Measurements from ENCODE around the gene ANKRD13B. TPM values are rescaled to one million over a fixed set of nuclear protein-coding genes. Genes with fewer than 3 reads are reported as not detected.
A peak's percentile ranks its signal among the peaks of the same experiment; 100 is the strongest.

Gene ANKRD13B
- total RNA-seq, 1 experiment from 2014 or later: 31.4 TPM

GRCh38 chr17:29563816-29564215 is 29.1 kb upstream of the ANKRD13B start:
- ChIA-PET POLR2A (no interaction called here), CTCF (no interaction called here)
- TF ChIP-seq, protein P1, sequence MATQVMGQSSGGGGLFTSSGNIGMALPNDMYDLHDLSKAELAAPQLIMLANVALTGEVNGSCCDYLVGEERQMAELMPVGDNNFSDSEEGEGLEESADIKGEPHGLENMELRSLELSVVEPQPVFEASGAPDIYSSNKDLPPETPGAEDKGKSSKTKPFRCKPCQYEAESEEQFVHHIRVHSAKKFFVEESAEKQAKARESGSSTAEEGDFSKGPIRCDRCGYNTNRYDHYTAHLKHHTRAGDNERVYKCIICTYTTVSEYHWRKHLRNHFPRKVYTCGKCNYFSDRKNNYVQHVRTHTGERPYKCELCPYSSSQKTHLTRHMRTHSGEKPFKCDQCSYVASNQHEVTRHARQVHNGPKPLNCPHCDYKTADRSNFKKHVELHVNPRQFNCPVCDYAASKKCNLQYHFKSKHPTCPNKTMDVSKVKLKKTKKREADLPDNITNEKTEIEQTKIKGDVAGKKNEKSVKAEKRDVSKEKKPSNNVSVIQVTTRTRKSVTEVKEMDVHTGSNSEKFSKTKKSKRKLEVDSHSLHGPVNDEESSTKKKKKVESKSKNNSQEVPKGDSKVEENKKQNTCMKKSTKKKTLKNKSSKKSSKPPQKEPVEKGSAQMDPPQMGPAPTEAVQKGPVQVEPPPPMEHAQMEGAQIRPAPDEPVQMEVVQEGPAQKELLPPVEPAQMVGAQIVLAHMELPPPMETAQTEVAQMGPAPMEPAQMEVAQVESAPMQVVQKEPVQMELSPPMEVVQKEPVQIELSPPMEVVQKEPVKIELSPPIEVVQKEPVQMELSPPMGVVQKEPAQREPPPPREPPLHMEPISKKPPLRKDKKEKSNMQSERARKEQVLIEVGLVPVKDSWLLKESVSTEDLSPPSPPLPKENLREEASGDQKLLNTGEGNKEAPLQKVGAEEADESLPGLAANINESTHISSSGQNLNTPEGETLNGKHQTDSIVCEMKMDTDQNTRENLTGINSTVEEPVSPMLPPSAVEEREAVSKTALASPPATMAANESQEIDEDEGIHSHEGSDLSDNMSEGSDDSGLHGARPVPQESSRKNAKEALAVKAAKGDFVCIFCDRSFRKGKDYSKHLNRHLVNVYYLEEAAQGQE (IDR thresholded peaks at IDR 0.05; ENCODE audit: insufficient read depth in 1 of 2, low read depth in 2 of 2, low read length in 1 of 2): no peak
- TF ChIP-seq TCF7L2 (IDR thresholded peaks at IDR 0.05; ENCODE audit: low read depth, low read length): no peak
- no peak for TF ChIP-seq CTCF (IDR thresholded peaks at IDR 0.05)
- TF ChIP-seq SIN3A (IDR thresholded peaks at IDR 0.05; ENCODE audit: borderline replicate concordance, insufficient read depth, low read depth, low read length): no peak
- TF ChIP-seq POLR2AphosphoS5 (IDR thresholded peaks at IDR 0.05; ENCODE audit: low read depth, low read length): no peak
- Histone ChIP-seq H3K36me3 (ENCODE audit: control insufficient read depth, insufficient read depth, low read length) (no peaks in the 10 kb centered on the region), H3K4me3 (ENCODE audit: low read depth in 2 of 2, low read length in 2 of 2) (no peak overlapping the region), H3K9me3 (ENCODE audit: control insufficient read depth, insufficient read depth, low read depth, low read length) (no peaks in the 10 kb centered on the region), H3K27me3 (ENCODE audit: control insufficient read depth, insufficient read depth, low read length) (no peaks in the 10 kb centered on the region), H3K4me1 (ENCODE audit: control insufficient read depth, insufficient read depth, low read length) (peaks cover 7% of the 10 kb centered on the region), H3K27ac (ENCODE audit: low read length) (no peak overlapping the region)
- ATAC-seq (no peak), DNase-seq (ENCODE audit: low read depth, low spot score) (no peak)
- in situ Hi-C loops (cut with HindIII; ENCODE audit: low pct_unique_long_range_greater_than_20kb, low sequenced_read_pairs) (no loop called here), intact Hi-C loops (cut with micrococcal nuclease; ENCODE audit: unreplicated experiment) (no loop called here)
- no TSS peak for BruUV-seq (replicated peaks)

- BruUV-seq (replicated peaks): no TSS peak
- Histone ChIP-seq H3K27me3 (ENCODE audit: control insufficient read depth, insufficient read depth, low read length) (no peaks in the 10 kb centered on the region), H3K4me1 (ENCODE audit: control insufficient read depth, insufficient read depth, low read length) (peaks cover 14% of the 10 kb centered on the region), H3K4me3 (ENCODE audit: low read depth in 2 of 2, low read length in 2 of 2) (peak overlapping the region; percentile 81), H3K27ac (ENCODE audit: low read length) (peak overlapping the region; percentile 78), H3K36me3 (ENCODE audit: control insufficient read depth, insufficient read depth, low read length) (no peaks in the 10 kb centered on the region), H3K9me3 (ENCODE audit: control insufficient read depth, insufficient read depth, low read depth, low read length) (no peaks in the 10 kb centered on the region)
- POLR2A ChIA-PET: interaction anchor here (0.5 kb wide), 1 partner anchor 74 kb away, joined by 3 read pairs; no protein-coding TSS in a partner anchor
- CTCF ChIA-PET: interaction anchor here (0.5 to 1.6 kb wide), 3 partner anchors 181 to 226 kb away, joined by 3 to 17 read pairs (median 8); no protein-coding TSS in a partner anchor
- ATAC-seq: peak; percentile 35
- in situ Hi-C loops (cut with HindIII; ENCODE audit: low pct_unique_long_range_greater_than_20kb, low sequenced_read_pairs): no loop called here
- no peak for DNase-seq (ENCODE audit: low read depth, low spot score)
- TF ChIP-seq TCF7L2 (IDR thresholded peaks at IDR 0.05; ENCODE audit: low read depth, low read length) (no peak), POLR2AphosphoS5 (IDR thresholded peaks at IDR 0.05; ENCODE audit: low read depth, low read length) (no peak), SIN3A (IDR thresholded peaks at IDR 0.05; ENCODE audit: borderline replicate concordance, insufficient read depth, low read depth, low read length) (0 out of 2 replicates have a peak, but pooled peaks have one; percentile 38), CTCF (IDR thresholded peaks at IDR 0.05) (peak; percentile 75)
- TF ChIP-seq, protein P1 (IDR thresholded peaks at IDR 0.05; ENCODE audit: insufficient read depth in 1 of 2, low read depth in 2 of 2, low read length in 1 of 2): no peak
- intact Hi-C loops (cut with micrococcal nuclease; ENCODE audit: unreplicated experiment): no loop called here
These were observed 27.1 kb upstream of the ANKRD13B start for GRCh38 chr17:29565643-29566472.
